ENCODE data around the gene TCF3.

The TCF3 gene

GRCh38 chr19:1577929-1578618 lies 74.3 kb downstream of the TCF3 start:
- DNase-seq = no peak

GRCh38 chr19:1577090-1577928 lies 75.1 kb downstream of the TCF3 start:
- no peak for DNase-seq

GRCh38 chr19:1576242-1577089 lies 75.9 kb downstream of the TCF3 start:
- no peak for DNase-seq

DNA sequence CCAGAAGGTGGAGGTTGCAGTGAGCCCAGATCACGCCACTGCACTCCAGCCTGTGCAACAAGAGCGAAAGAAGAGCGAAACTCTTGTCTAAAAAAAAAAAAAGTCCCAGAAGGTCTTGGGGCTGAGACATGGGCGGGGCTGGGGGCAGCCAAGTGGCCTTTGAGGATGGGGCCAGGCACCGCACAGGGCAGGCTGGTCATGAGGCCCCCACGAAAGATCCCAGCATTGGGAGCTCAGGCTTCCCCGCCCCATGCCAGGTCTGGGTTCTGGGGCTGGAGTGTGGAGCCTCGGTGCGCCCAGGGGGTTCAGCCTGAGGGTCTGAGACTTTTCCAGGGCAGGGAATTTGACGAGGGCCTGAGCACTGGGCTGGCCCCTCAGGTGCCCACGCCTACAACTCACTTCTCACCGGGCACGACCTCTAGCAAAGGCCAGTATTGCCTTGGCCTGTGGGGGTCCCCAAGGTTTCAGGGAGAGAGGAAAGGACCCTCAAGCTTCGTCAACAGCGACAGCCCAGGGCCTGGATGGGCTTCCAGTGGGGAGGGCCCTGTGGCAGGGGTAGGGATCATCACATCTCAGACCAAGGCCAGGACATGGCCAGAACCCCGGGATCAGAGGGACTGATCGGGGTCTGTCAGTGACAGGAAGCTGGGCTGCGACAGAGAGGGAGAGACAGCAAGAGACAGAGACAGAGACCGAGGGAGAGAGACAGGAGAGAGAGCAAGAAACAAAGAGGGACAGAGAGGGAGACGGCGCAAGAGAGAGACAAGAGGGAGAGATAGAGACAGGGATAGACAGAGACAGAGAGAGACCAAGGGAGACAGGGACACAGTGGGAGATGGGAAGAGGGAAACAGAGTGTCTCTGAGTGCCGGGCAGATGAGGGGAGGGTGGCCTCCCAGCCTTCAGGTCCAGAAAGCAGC lies 76.8 kb downstream of the TCF3 start:
- no peak for DNase-seq

DNA sequence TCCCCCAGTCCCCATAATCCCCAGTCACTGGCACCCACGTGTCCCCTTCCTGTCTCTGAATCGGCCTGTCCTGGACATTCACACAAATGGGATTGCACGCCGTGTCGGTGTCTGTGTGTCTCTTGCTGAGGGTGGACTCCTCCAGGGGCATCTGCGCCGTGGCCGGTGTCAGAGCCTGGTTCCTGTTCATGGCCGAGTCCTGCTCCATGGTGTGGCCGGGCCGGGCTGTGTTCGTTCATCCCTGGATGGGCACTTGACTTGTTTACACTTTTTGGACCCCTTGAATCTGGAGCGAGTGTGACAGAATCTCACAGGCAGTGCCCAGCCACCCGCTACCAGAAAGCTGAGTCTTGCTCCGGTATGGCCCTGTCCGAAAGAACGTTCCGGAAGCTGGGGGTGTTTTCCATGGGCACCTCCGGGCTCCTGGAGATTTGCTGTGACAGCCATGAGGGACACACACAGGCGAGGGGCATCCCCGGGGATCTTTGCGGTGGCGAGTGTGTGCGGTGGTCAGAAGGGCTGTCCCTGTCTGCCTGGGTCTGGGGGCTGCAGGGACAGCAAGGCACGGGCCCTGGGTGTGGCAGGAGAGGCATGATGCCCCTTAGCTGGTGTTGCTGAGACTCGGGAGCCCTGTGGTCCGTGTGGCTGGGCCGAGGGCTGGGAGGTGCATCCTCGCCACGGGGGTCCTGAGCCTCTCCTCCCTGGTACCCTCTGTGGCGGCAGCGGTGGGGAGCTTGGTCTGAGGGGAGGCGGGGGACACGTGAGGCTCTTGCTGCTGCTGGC lies 77.9 kb downstream of the TCF3 start:
- no peak for DNase-seq

DNA sequence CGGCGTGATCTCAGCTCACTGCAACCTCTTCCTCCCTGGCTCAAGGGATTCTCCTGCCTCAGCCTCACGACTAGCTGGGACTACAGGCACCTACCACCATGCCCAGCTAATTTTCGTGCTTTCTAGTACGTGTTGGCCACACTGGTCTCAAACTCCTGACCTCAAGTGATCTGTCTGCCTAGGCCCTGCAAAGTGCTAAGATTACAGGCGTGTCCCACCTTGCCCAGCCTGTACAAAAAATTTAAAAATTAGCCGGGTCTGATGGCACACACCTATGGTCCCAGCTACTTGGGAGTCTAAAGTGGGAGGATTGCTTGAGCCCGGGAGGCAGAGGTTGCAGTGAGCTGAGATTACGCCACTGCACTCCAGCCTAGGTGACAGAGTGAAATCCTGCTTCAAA lies 79.6 kb downstream of the TCF3 start:
- DNase-seq = no peak

- DNase-seq = no peak
These were observed 81.1 kb downstream of the TCF3 start for GRCh38 chr19:1571358-1571757.

GRCh38 chr19:1570836-1571235 lies 81.6 kb downstream of the TCF3 start:
- DNase-seq = no peak

GRCh38 chr19:1569997-1570396 lies 82.4 kb downstream of the TCF3 start:
- DNase-seq = no peak

GRCh38 chr19:1568320-1569019 lies 83.9 kb downstream of the TCF3 start, which contains the start of gene MEX3D:
Gene MEX3D (minus strand): TSS chr19:1568325. CDS start chr19:1568058, 267 bp downstream.
- DNase-seq = peak; percentile 95

DNA sequence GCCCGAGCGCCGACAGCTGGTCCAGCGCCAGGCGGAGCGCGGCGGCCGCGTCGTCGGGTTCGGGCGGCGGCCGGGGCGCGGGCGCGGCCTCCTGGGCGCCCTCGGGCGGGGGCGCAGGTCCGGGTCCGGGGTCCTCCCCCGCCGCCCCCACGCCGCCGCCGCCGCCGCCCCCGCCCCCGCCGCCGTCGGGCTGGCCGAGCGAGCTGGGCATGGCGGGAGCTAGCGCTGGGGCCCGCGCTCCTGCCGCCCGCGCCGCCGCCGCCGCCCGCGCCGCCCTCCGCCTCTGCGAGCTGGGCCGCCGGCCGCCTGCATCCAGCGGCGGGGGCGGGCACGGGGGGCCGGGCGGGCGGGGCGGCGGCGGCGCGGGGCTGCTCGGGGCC lies 84.6 kb downstream of the TCF3 start:
- no peak for DNase-seq

- DNase-seq = no peak
These were observed 85.1 kb downstream of the TCF3 start for GRCh38 chr19:1567116-1567847.

DNA sequence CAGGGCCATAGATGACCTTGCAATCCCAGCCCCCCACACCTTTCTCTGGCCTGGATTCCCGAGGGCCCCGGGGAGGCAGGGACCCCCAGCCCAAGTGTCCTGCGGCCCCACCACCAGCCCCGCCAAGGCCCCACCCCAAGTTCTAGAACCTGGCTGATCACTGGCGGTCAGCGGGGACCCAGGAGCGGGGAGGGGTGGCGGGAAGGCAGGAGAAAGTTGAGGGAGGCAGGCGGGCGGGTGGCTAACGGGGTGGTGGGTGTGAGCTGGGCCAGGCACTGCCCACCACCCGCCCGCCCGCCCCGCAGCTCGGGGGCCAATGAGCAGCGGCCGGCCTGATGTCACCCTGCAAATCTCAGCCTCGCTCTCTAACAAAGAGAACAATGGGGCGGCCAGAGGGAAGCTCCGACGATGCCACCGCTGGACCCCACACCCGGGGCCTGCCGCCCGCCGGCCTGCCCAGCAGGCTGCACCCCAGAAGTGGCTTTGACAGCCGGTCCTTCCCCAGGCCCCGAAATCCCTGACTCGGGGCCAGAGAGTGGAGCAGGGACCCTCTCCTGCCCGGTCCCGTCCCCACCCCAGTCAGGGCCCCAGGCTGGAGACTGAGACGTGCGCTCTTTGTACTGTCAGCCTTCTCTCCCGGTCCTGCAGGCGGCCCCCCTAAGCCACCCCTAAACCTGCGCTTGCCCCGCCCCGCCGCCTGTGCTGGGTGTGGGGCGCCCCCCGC lies 85.9 kb downstream of the TCF3 start:
- no peak for DNase-seq

DNA sequence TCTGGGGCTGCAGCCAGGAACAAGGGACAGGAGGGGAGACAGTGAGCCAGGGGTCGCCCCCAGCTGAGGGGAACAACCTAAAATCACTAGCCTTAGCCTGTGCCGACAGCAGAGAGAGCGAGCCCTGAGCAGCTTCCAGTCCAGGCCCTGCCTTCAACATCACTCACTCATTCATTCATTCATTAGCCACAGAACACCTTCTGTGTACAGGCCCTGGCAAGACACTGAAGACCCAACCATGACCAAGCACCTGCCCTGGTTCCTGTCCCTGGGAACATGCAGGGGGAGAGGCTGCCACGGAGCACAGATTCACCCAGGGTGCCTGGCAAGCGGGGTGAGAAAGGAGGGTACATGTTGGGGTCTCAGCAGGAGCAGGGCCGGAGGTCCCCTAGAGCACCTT lies 89.2 kb downstream of the TCF3 start:
- DNase-seq = no peak

DNA sequence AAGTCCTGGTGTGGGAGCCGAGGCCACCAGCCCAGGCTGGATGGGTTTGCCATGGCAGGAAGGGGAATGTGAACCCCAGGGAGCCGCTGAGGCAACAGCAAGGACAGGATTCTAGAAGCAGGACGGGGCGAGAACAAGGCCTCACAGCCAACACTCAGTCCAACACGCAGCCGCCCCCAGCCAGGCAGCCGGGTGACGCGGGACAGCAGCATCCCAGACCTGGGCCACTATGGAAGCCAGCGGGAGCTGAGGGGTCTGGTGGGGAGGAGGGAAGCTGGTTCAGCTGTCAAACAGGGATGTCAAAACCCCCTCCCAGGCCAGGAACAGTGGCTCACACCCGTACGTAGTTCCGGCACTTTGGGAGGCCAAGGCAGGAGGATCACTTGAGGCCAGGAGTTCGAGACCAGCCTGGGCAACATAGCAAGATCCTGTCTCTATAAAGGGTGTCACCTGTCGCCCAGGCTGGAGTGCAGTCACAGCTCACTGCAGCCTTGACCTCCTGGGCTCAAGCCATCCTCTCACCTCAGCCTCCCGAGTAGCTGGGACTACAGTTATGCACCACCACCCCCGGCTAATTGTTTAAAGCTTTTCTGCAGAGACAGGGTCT lies 91.1 kb downstream of the TCF3 start:
- no peak for DNase-seq

DNA sequence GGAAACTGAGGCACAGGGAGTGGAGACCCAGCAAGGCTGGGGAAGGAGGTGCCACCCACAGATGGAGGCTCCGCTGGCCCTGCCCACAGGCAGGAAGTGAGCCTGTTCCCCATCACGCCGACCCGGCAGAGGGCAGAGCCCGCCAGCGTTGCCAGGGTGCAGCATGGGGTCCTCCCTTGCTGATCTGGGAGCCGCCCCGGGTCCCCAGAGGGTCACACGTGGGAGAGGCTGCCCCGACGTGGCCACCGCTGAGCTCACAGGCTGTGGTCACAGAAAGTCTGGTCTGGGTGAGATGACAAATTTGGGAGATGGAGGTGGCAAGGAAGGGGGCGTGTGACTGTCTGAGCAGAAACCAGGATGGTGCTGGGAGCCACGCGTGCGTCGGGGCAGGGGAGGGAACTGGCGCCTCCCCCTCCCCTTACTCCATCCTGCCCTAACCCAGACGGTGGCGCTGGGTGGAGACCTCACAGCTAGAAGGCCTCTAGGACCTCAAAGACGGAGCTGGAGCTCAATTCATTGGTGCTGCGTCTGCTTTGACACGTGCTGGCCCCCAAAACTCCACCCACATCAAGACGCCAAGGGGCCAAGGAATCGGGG lies 92.0 kb downstream of the TCF3 start:
- no peak for DNase-seq

All from 8988T (cell line).